ENCODE data around the gene SYNJ2. TPM values are rescaled to one million over a fixed set of nuclear protein-coding genes. Genes with fewer than 3 reads are reported as not detected.

The SYNJ2 gene
- total and polyA plus RNA-seq, 11 donors, result 7.5 to 27.0 (median 18.2) TPM

GRCh38 chr6:158006821-158007570 is 25.3 kb downstream of the SYNJ2 start:
- intact Hi-C loops (cut with DNase I), result loop anchor here in 1 of 10 donors (5.0 kb wide), 1 partner anchor 35 kb away; no protein-coding TSS in a partner anchor

DNA sequence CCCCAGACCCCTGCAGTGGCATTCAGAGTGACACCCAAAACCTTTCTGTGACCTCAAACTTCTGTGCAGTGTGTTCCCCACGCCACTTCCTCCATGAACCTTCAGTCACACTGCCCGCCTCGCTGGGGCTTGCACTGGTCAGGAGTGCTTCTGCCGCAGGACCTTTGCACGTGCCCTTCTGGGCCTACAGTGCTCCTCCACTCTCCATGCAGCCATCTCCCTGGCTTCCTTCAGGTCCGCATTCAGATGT is 27.1 kb downstream of the SYNJ2 start:
- Histone ChIP-seq H3K4me1 (peaks cover 9 to 52% (median 39%) of the 10 kb centered on the region in 12 donors), H3K9me3 (peaks cover 0 to 3% (median 0%) of the 10 kb centered on the region in 12 donors), H3K27me3 (no peaks in the 10 kb centered on the region), H3K27ac (peak overlapping the region in 11 of 12 donors; percentile 26 to 75 (median 55)), H3K4me3 (no peak overlapping the region), H3K36me3 (no peaks in the 10 kb centered on the region)
- intact Hi-C loops (cut with DNase I), result loop anchor here in 1 of 10 donors (5.0 kb wide), 1 partner anchor 34 kb away; no protein-coding TSS in a partner anchor
- ATAC-seq (peak in 2 of 4 donors; percentile 5 to 24), DNase-seq (no peak)
- no peak for TF ChIP-seq POLR2A (IDR thresholded peaks at IDR 0.05)
- TF ChIP-seq, protein P1, sequence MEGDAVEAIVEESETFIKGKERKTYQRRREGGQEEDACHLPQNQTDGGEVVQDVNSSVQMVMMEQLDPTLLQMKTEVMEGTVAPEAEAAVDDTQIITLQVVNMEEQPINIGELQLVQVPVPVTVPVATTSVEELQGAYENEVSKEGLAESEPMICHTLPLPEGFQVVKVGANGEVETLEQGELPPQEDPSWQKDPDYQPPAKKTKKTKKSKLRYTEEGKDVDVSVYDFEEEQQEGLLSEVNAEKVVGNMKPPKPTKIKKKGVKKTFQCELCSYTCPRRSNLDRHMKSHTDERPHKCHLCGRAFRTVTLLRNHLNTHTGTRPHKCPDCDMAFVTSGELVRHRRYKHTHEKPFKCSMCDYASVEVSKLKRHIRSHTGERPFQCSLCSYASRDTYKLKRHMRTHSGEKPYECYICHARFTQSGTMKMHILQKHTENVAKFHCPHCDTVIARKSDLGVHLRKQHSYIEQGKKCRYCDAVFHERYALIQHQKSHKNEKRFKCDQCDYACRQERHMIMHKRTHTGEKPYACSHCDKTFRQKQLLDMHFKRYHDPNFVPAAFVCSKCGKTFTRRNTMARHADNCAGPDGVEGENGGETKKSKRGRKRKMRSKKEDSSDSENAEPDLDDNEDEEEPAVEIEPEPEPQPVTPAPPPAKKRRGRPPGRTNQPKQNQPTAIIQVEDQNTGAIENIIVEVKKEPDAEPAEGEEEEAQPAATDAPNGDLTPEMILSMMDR (IDR thresholded peaks at IDR 0.05), result no peak
- WGBS, 4 donors, result 86 to 91% (median 91%) methylated on average over 6 of the region's 6 CpGs

More at GRCh38 chr6:158006821-158007570, 25.3 kb downstream of the SYNJ2 start:
- no peaks in the 10 kb centered on the region for H3K27me3 ChIP-seq
- 94 to 98% (median 97%) methylated on average over 10 to 11 of the region's 11 CpGs for WGBS, 4 donors
- no peaks in the 10 kb centered on the region for H3K36me3 ChIP-seq
- H3K4me3 ChIP-seq, result no peak overlapping the region
- TF ChIP-seq, protein P1 (IDR thresholded peaks at IDR 0.05), result no peak
- no peak for TF ChIP-seq POLR2A (IDR thresholded peaks at IDR 0.05)
- peaks cover 19 to 69% (median 56%) of the 10 kb centered on the region in 12 donors for H3K4me1 ChIP-seq
- DNase-seq (no peak), ATAC-seq (no peak)
- H3K27ac ChIP-seq, result no peak overlapping the region
- H3K9me3 ChIP-seq, result no peaks in the 10 kb centered on the region

- WGBS, 4 donors, result 18 to 26% (median 21%) methylated on average over 13 of the region's 13 CpGs
- intact Hi-C loops (cut with DNase I), result loop anchor here in 1 of 10 donors (5.0 kb wide), 1 partner anchor 33 kb away; no protein-coding TSS in a partner anchor
- DNase-seq (peak in 4 of 5 donors; percentile 58 to 78 (median 70)), ATAC-seq (peak; percentile 73 to 91 (median 88))
- Histone ChIP-seq H3K9me3 (peaks cover 0 to 3% (median 0%) of the 10 kb centered on the region in 12 donors), H3K27me3 (no peaks in the 10 kb centered on the region), H3K4me1 (peaks cover 8 to 47% (median 34%) of the 10 kb centered on the region in 12 donors), H3K27ac (peak overlapping the region in 11 of 12 donors; percentile 26 to 75 (median 55)), H3K4me3 (no peak overlapping the region), H3K36me3 (no peaks in the 10 kb centered on the region)
- no peak for TF ChIP-seq POLR2A (IDR thresholded peaks at IDR 0.05)
- TF ChIP-seq, protein P1 (IDR thresholded peaks at IDR 0.05), result no peak
These were observed 27.6 kb downstream of the SYNJ2 start for GRCh38 chr6:158009114-158009891.

All from heart left ventricle (tissue), 16 donors.